Mesendoderm (in vitro differentiated cells): ENCODE results near the gene CCNL2.

ENCODE experiments used
- DNase-seq: peaks from one replicate; pipeline ENCODE4 v3.0.0; 2013
- H2AK5ac ChIP-seq: 2 replicates; pipeline ENCODE4 v1.6.1; 2013; ENCODE audit warnings: low read length, inconsistent platforms
- H2BK120ac ChIP-seq: 2 replicates; pipeline ENCODE4 v1.6.1; 2013; ENCODE audit warnings: low read depth, mild to moderate bottlenecking, low read length, moderate library complexity, mixed read lengths
- H2BK15ac ChIP-seq: replicated peaks from 2 replicates; pipeline ENCODE4 v1.6.1; 2013; ENCODE audit warnings: low read depth, mild to moderate bottlenecking, moderate library complexity
- H2BK5ac ChIP-seq: 2 replicates; pipeline ENCODE4 v1.6.1; 2013; ENCODE audit warnings: low read length, inconsistent platforms
- H3K18ac ChIP-seq: 2 replicates; pipeline ENCODE4 v1.6.1; 2013; ENCODE audit warnings: mild to moderate bottlenecking, low read length, mixed read lengths
- H3K23ac ChIP-seq: one replicate; pipeline ENCODE4 v1.6.1; 2013; ENCODE audit warnings: low read length
- H3K27ac ChIP-seq: 2 replicates; pipeline ENCODE4 v1.5.1; 2013; ENCODE audit warnings: low read depth, mild to moderate bottlenecking, inconsistent platforms, low read length, moderate library complexity
- H3K27me3 ChIP-seq: 2 replicates; pipeline ENCODE4 v1.6.1; 2013; ENCODE audit warnings: low read length, control low read depth, mild to moderate bottlenecking, inconsistent platforms; ENCODE audit not compliant: insufficient read depth, poor library complexity
- H3K36me3 ChIP-seq: 2 replicates; pipeline ENCODE4 v1.6.1; 2013; ENCODE audit warnings: low read length, inconsistent platforms; ENCODE audit not compliant: control insufficient read depth, insufficient read depth
- H3K4ac ChIP-seq: one replicate; pipeline ENCODE4 v1.6.1; 2013; ENCODE audit warnings: low read depth, mild to moderate bottlenecking, low read length, moderate library complexity
- H3K4me1 ChIP-seq: 2 replicates; pipeline ENCODE4 v1.6.1; 2013; ENCODE audit warnings: low read depth, low read length, inconsistent platforms; ENCODE audit not compliant: control insufficient read depth
- H3K4me2 ChIP-seq: 2 replicates; pipeline ENCODE4 v1.6.1; 2013; ENCODE audit warnings: low read length
- H3K4me3 ChIP-seq: 2 replicates; pipeline ENCODE4 v1.5.1; 2013; ENCODE audit warnings: mild to moderate bottlenecking, low read length
- H3K56ac ChIP-seq: one replicate; pipeline ENCODE4 v1.6.1; 2013; ENCODE audit warnings: low read length
- H3K79me1 ChIP-seq: 2 replicates; pipeline ENCODE4 v1.6.1; 2013; ENCODE audit warnings: low read length, inconsistent platforms
- H3K79me2 ChIP-seq: 2 replicates; pipeline ENCODE4 v1.6.1; 2013; ENCODE audit warnings: mild to moderate bottlenecking, low read length; ENCODE audit not compliant: control insufficient read depth, insufficient read depth
- H3K9ac ChIP-seq: 2 replicates; pipeline ENCODE4 v1.6.1; 2013; ENCODE audit warnings: low read length, inconsistent platforms
- H4K5ac ChIP-seq: one replicate; pipeline ENCODE4 v1.6.1; 2013; ENCODE audit warnings: low read length
- H4K8ac ChIP-seq: one replicate; pipeline ENCODE4 v1.6.1; 2013; ENCODE audit warnings: low read depth, mild to moderate bottlenecking, control low read depth, low read length, moderate library complexity
- WGBS: extraction: QIAGEN DNeasy Blood & Tissue Kit; methylation state at CpG from one replicate; pipeline ENCODE4 v1.1.7; 2013; ENCODE audit warnings: low lambda C conversion rate, missing lambda C conversion rate; ENCODE audit not compliant: insufficient coverage; ENCODE audit errors: extremely low coverage; 5-methylcytosine and 5-hydroxymethylcytosine counted together

Gene CCNL2

GRCh38 chr1:1357871-1358432 lies 41.2 kb downstream of the CCNL2 start:
- Histone ChIP-seq H3K27me3 (peaks cover 6% of the 10 kb centered on the region), H3K79me2 (no peaks in the 10 kb centered on the region), H3K79me1 (no peaks in the 10 kb centered on the region), H3K36me3 (no peaks in the 10 kb centered on the region), H3K18ac (peak overlapping the region; percentile 28), H2BK120ac (no peak overlapping the region), H3K4ac (peak overlapping the region; percentile 49), H3K27ac (no peak overlapping the region), H3K23ac (no peak overlapping the region), H3K56ac (no peak overlapping the region), H3K4me3 (no peak overlapping the region), H2BK15ac (no peak overlapping the region), H3K4me1 (peaks cover 3% of the 10 kb centered on the region), H2BK5ac (no peak overlapping the region), H4K8ac (no peak overlapping the region), H3K9ac (peak overlapping the region; percentile 42), H3K4me2 (no peak overlapping the region), H2AK5ac (no peak overlapping the region), H4K5ac (no peak overlapping the region)
- DNase-seq, result no peak
- no CpG with 5 or more reads among the region's 18 CpGs for WGBS

DNA sequence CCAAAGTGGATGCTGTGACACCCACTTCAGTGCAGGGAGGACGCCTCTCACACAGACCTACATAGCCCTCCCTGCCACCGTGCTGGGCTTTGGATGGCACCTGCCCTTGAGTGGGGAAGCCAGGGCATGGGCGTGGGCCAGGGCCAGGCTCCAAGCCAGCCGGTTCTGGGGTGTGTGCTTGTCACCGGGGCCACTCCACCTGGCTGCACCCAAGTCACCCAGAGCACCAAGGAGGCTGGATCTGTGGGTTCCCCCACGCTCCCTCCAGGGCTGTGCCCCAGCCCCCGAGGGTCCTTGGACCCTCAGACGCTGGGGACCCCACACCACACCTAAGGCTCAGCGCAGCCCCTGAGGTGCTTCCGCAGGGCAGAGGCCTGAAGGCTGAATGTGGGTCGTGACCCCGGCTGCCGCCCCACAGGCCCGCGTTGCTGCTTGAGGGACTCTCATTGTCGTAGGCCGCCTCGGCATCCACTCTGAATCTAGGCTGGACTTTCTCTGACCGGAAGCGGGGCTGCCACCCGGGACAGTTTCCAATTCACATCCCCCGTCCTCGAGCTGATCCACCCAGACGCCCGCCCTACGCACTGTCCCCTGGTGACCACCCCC lies 42.2 kb downstream of the CCNL2 start:
- no peaks in the 10 kb centered on the region for H3K79me1 ChIP-seq
- peaks cover 6% of the 10 kb centered on the region for H3K27me3 ChIP-seq
- H3K79me2 ChIP-seq, result no peaks in the 10 kb centered on the region
- H3K36me3 ChIP-seq, result no peaks in the 10 kb centered on the region
- no peak overlapping the region for H2BK120ac ChIP-seq
- H2BK5ac ChIP-seq, result no peak overlapping the region
- no peak overlapping the region for H2AK5ac ChIP-seq
- WGBS, result no CpG with 5 or more reads among the region's 26 CpGs
- no peak overlapping the region for H2BK15ac ChIP-seq
- H3K56ac ChIP-seq, result no peak overlapping the region
- peaks cover 3% of the 10 kb centered on the region for H3K4me1 ChIP-seq
- no peak overlapping the region for H4K5ac ChIP-seq
- no peak overlapping the region for H3K4ac ChIP-seq
- no peak overlapping the region for H3K9ac ChIP-seq
- no peak overlapping the region for H3K23ac ChIP-seq
- no peak overlapping the region for H4K8ac ChIP-seq
- H3K4me3 ChIP-seq, result no peak overlapping the region
- H3K4me2 ChIP-seq, result no peak overlapping the region
- no peak overlapping the region for H3K18ac ChIP-seq
- H3K27ac ChIP-seq, result no peak overlapping the region
- DNase-seq, result no peak

- H3K23ac ChIP-seq, result no peak overlapping the region
- H4K8ac ChIP-seq, result no peak overlapping the region
- H3K27ac ChIP-seq, result no peak overlapping the region
- H3K27me3 ChIP-seq, result peaks cover 6% of the 10 kb centered on the region
- no peak overlapping the region for H3K4me3 ChIP-seq
- peaks cover 3% of the 10 kb centered on the region for H3K4me1 ChIP-seq
- H3K36me3 ChIP-seq, result no peaks in the 10 kb centered on the region
- DNase-seq, result no peak
- no peak overlapping the region for H3K4ac ChIP-seq
- H2BK120ac ChIP-seq, result no peak overlapping the region
- H2BK5ac ChIP-seq, result no peak overlapping the region
- H3K79me1 ChIP-seq, result no peaks in the 10 kb centered on the region
- no CpG with 5 or more reads among the region's 8 CpGs for WGBS
- H2AK5ac ChIP-seq, result no peak overlapping the region
- no peak overlapping the region for H3K4me2 ChIP-seq
- no peak overlapping the region for H3K18ac ChIP-seq
- H2BK15ac ChIP-seq, result no peak overlapping the region
- H4K5ac ChIP-seq, result no peak overlapping the region
- no peak overlapping the region for H3K9ac ChIP-seq
- no peaks in the 10 kb centered on the region for H3K79me2 ChIP-seq
- no peak overlapping the region for H3K56ac ChIP-seq
These were observed 42.9 kb downstream of the CCNL2 start for GRCh38 chr1:1356166-1356795.

- Histone ChIP-seq H3K9ac (no peak overlapping the region), H4K5ac (no peak overlapping the region), H2BK120ac (no peak overlapping the region), H3K4me2 (no peak overlapping the region), H3K23ac (no peak overlapping the region), H3K4me3 (no peak overlapping the region), H3K56ac (peak overlapping the region; percentile 34), H4K8ac (no peak overlapping the region), H3K4ac (no peak overlapping the region), H3K79me2 (no peaks in the 10 kb centered on the region), H3K18ac (peak overlapping the region; percentile 24), H3K79me1 (no peaks in the 10 kb centered on the region), H2BK15ac (no peak overlapping the region), H3K4me1 (no peaks in the 10 kb centered on the region), H2AK5ac (no peak overlapping the region), H2BK5ac (no peak overlapping the region), H3K36me3 (no peaks in the 10 kb centered on the region), H3K27ac (no peak overlapping the region), H3K27me3 (peaks cover 6% of the 10 kb centered on the region)
- DNase-seq, result no peak
- no CpG with 5 or more reads among the region's 52 CpGs for WGBS
These were observed 43.7 kb downstream of the CCNL2 start for GRCh38 chr1:1355416-1355815.

DNA sequence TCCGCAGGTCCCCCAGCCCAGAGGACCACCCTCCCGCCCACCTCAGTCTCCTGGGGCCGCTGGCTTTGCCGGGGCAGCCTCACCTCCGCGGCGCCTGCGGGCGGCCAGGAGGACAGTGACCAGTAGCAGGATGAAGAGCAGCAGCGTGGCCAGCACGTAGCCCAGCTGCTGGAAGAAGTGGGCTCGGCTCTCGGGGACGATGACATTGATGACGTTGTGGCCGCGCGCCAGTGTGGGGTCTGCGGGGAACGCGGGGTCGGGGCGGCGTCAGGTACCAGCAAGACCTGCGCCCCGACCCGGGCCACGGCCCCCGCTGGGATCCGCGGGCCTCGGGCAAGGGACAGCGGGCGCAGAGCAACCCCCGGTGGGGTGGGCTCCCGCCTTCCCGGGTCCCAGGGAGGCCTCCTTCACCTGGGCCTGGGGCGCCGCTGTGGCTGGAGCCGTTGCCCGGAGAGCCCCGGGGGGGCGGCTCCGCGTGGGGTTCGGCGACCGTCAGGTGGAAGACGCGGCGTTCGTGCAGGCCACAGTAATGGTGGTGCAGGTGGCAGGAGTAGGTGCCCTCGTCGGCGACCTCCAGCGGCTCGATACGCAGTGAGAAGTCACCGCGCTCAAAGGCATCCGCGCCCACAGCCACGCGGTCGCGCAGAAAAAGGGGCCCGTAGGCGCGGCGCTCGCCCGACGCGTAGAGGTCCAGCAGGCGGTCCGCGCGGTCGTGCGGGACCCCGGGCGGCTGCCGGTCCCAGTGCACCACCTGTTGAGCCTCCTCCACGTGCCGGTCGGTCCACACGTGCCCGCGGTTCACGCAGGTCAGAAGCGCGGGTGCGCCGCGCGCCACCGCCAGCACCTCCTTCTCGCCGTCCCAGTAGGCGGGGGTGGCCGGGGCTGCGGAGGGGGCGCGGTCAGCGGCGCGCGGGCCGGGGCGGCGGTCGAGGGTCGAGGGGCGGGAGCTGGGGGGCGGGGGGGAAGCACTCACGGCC lies 44.6 kb downstream of the CCNL2 start:
- H2BK5ac ChIP-seq, result no peak overlapping the region
- peak overlapping the region; percentile 28 for H3K56ac ChIP-seq
- H2BK120ac ChIP-seq, result no peak overlapping the region
- no peaks in the 10 kb centered on the region for H3K4me1 ChIP-seq
- no peak overlapping the region for H4K5ac ChIP-seq
- H2BK15ac ChIP-seq, result no peak overlapping the region
- no peaks in the 10 kb centered on the region for H3K79me1 ChIP-seq
- H3K36me3 ChIP-seq, result no peaks in the 10 kb centered on the region
- H3K27me3 ChIP-seq, result peaks cover 6% of the 10 kb centered on the region
- H3K27ac ChIP-seq, result no peak overlapping the region
- no peak overlapping the region for H2AK5ac ChIP-seq
- H3K79me2 ChIP-seq, result no peaks in the 10 kb centered on the region
- WGBS, result no CpG with 5 or more reads among the region's 116 CpGs
- H3K9ac ChIP-seq, result peak overlapping the region; percentile 24
- peak overlapping the region; percentile 5 for H3K4me2 ChIP-seq
- no peak overlapping the region for H3K18ac ChIP-seq
- no peak for DNase-seq
- no peak overlapping the region for H3K23ac ChIP-seq
- no peak overlapping the region for H4K8ac ChIP-seq
- no peak overlapping the region for H3K4me3 ChIP-seq
- peak overlapping the region; percentile 74 for H3K4ac ChIP-seq
